ENCODE results near the gene RREB1. TPM values are rescaled to one million over a fixed set of nuclear protein-coding genes. Genes with fewer than 3 reads are reported as not detected.
"Not testable (repeated sequence)": the region's sequence is repeated elsewhere in the genome, so short reads cannot be mapped to it uniquely, and the experiment has no call there.

RREB1 gene
- total RNA-seq, 2 experiments from 2014 or later: 17.4 to 18.5 TPM

- DNase-seq, H3K27ac Mint-ChIP-seq, H3K9me3 Mint-ChIP-seq, H3K4me1 Mint-ChIP-seq, H3K27me3 Mint-ChIP-seq, H3K36me3 Mint-ChIP-seq, H3K4me3 Mint-ChIP-seq: not testable (repeated sequence)
Observed at GRCh38 chr6:7274525-7274924, 166.8 kb downstream of the RREB1 start.

GRCh38 chr6:7276199-7276524 lies 168.4 kb downstream of the RREB1 start:
- Mint-ChIP-seq H3K36me3 (peaks cover 3% of the 10 kb centered on the region), H3K9me3 (no peaks in the 10 kb centered on the region), H3K4me3 (no peak overlapping the region), H3K27ac (no peak overlapping the region), H3K27me3 (no peaks in the 10 kb centered on the region), H3K4me1 (peaks cover 8% of the 10 kb centered on the region)
- DNase-seq: no peak

- H3K27me3 Mint-ChIP-seq: no peaks in the 10 kb centered on the region
- peaks cover 25% of the 10 kb centered on the region for H3K36me3 Mint-ChIP-seq
- H3K9me3 Mint-ChIP-seq: no peaks in the 10 kb centered on the region
- DNase-seq: no peak
- no peak overlapping the region for H3K4me3 Mint-ChIP-seq
- peaks cover 26% of the 10 kb centered on the region for H3K4me1 Mint-ChIP-seq
- peak overlapping the region; percentile 74 for H3K27ac Mint-ChIP-seq
Observed at GRCh38 chr6:7282097-7282906, 174.5 kb downstream of the RREB1 start.

GRCh38 chr6:7283676-7284075 lies 175.9 kb downstream of the RREB1 start:
- Mint-ChIP-seq H3K4me1 (peaks cover 26% of the 10 kb centered on the region), H3K9me3 (no peaks in the 10 kb centered on the region), H3K27me3 (no peaks in the 10 kb centered on the region), H3K36me3 (peaks cover 28% of the 10 kb centered on the region), H3K4me3 (no peak overlapping the region), H3K27ac (no peak overlapping the region)
- DNase-seq: no peak

- H3K27me3 Mint-ChIP-seq: no peaks in the 10 kb centered on the region
- H3K36me3 Mint-ChIP-seq: peaks cover 28% of the 10 kb centered on the region
- peaks cover 25% of the 10 kb centered on the region for H3K4me1 Mint-ChIP-seq
- DNase-seq: no peak
- H3K4me3 Mint-ChIP-seq: no peak overlapping the region
- H3K9me3 Mint-ChIP-seq: no peaks in the 10 kb centered on the region
- H3K27ac Mint-ChIP-seq: no peak overlapping the region
Observed at GRCh38 chr6:7285416-7285815, 177.7 kb downstream of the RREB1 start.

GRCh38 chr6:7290079-7290478 lies 182.3 kb downstream of the RREB1 start:
- Mint-ChIP-seq H3K4me3 (no peak overlapping the region), H3K27ac (no peak overlapping the region), H3K4me1 (peaks cover 5% of the 10 kb centered on the region), H3K36me3 (peaks cover 22% of the 10 kb centered on the region), H3K27me3 (no peaks in the 10 kb centered on the region), H3K9me3 (no peaks in the 10 kb centered on the region)
- DNase-seq: no peak

- Mint-ChIP-seq H3K36me3 (peaks cover 16% of the 10 kb centered on the region), H3K9me3 (no peaks in the 10 kb centered on the region), H3K4me1 (peaks cover 2% of the 10 kb centered on the region), H3K4me3 (no peak overlapping the region), H3K27me3 (no peaks in the 10 kb centered on the region), H3K27ac (peak overlapping the region; percentile 21)
- DNase-seq: no peak
Observed at GRCh38 chr6:7292596-7293255, 185.0 kb downstream of the RREB1 start.

GRCh38 chr6:7295916-7296315 lies 188.2 kb downstream of the RREB1 start:
- Mint-ChIP-seq H3K4me1 (peaks cover 3% of the 10 kb centered on the region), H3K36me3 (peaks cover 26% of the 10 kb centered on the region), H3K27ac (no peak overlapping the region), H3K27me3 (no peaks in the 10 kb centered on the region), H3K4me3 (no peak overlapping the region), H3K9me3 (no peaks in the 10 kb centered on the region)
- DNase-seq: no peak

- Mint-ChIP-seq H3K4me1 (peaks cover 8% of the 10 kb centered on the region), H3K9me3 (no peaks in the 10 kb centered on the region), H3K36me3 (peaks cover 32% of the 10 kb centered on the region), H3K27ac (no peak overlapping the region), H3K27me3 (no peaks in the 10 kb centered on the region), H3K4me3 (no peak overlapping the region)
- no peak for DNase-seq
Observed at GRCh38 chr6:7296602-7297001, 188.8 kb downstream of the RREB1 start.

- no peaks in the 10 kb centered on the region for H3K9me3 Mint-ChIP-seq
- no peak for DNase-seq
- H3K27ac Mint-ChIP-seq: no peak overlapping the region
- no peaks in the 10 kb centered on the region for H3K27me3 Mint-ChIP-seq
- H3K36me3 Mint-ChIP-seq: peaks cover 28% of the 10 kb centered on the region
- no peak overlapping the region for H3K4me3 Mint-ChIP-seq
- peaks cover 8% of the 10 kb centered on the region for H3K4me1 Mint-ChIP-seq
Observed at GRCh38 chr6:7298113-7298512, 190.4 kb downstream of the RREB1 start.

- Mint-ChIP-seq H3K36me3 (peaks cover 31% of the 10 kb centered on the region), H3K27me3 (no peaks in the 10 kb centered on the region), H3K4me3 (no peak overlapping the region), H3K27ac (no peak overlapping the region), H3K4me1 (peaks cover 22% of the 10 kb centered on the region), H3K9me3 (no peaks in the 10 kb centered on the region)
- DNase-seq: no peak
Observed at GRCh38 chr6:7300926-7301325, 193.2 kb downstream of the RREB1 start.

Other genes starting within 250 kb of the RREB1 start
- gene SSR1, start 205.2 kb downstream of the RREB1 start, total RNA-seq: 100 to 1,000 TPM; 132 to 139 TPM

All from activated naive CD8-positive, alpha-beta T cell treated with anti-CD3 and anti-CD28 coated beads for 36 hours (primary cell).